Lower leg skin (tissue), 4 donors: ENCODE data around the gene KDM6B. TPM values are rescaled to one million over a fixed set of nuclear protein-coding genes. Genes with fewer than 3 reads are reported as not detected.
A peak's percentile ranks its signal among the peaks of the same experiment; 100 is the strongest.
"Not testable (repeated sequence)": the region's sequence is repeated elsewhere in the genome, so short reads cannot be mapped to it uniquely, and the experiment has no call there.

Experiments
- DNase-seq, 2 donors: peaks; one replicate each; pipeline ENCODE4 v3.0.0-alpha.2; 2019; ENCODE audit warnings: low spot score in 2 of 2
- H3K4me3 ChIP-seq: fragments of 200-600 bp; sonication (generic); 2 replicates; pipeline ENCODE4 v1.5.1; 2017; ENCODE audit warnings: mild to moderate bottlenecking, low read depth; ENCODE audit not compliant: poor library complexity, severe bottlenecking
- CTCF ChIP-seq, 3 donors: fragments of 450-650 bp; IDR thresholded peaks; one replicate each; pipeline ENCODE4 v1.5.1; 2016; ENCODE audit warnings: antibody characterized with exemption in 3 of 3, mild to moderate bottlenecking in 3 of 3, moderate library complexity in 2 of 3
- POLR2A ChIP-seq, 2 donors: fragments of 450-650 bp; IDR thresholded peaks; one replicate each; pipeline ENCODE4 v1.6.1; 2016 to 2017; ENCODE audit warnings: antibody characterized with exemption in 2 of 2, mild to moderate bottlenecking in 1 of 2, moderate library complexity in 1 of 2
- WGBS, 2 donors: methylation state at CpG; one replicate each; pipeline ENCODE4 v1.1.5; 2018; 5-methylcytosine and 5-hydroxymethylcytosine counted together
- intact Hi-C: fragments of 100-400 bp; cut with DNase I; formaldehyde crosslinking; loops from one replicate; pipeline ENCODE4 v1.15.0; 2023; ENCODE audit warnings: low total_unique reads
- total RNA-seq, 4 donors: library from RNA; depleted of rRNA; stranded (reverse); fragments of >200 nt; gene quantifications; one replicate each; pipeline ENCODE4 v1.1.0, GENCODE V29; 2016

Gene KDM6B
- total RNA-seq, 4 donors from 2014 or later, result 12.5 to 30.9 (median 18.0) TPM

GRCh38 chr17:7857713-7858521, 23.9 kb downstream of the KDM6B start, which contains the start of gene CYB5D1:
Gene CYB5D1 (plus strand): TSS chr17:7858003. CDS start chr17:7858135, 132 bp downstream.
- no peak for TF ChIP-seq CTCF (IDR thresholded peaks at IDR 0.05)
- TF ChIP-seq POLR2A (IDR thresholded peaks at IDR 0.05), result no peak
- intact Hi-C loops, result no loop called here
- 0 to 1% methylated on average over 44 to 48 of the region's 48 CpGs for WGBS, 2 donors
- H3K4me3 ChIP-seq, result peak within 1 kb of the TSS; percentile 27
- DNase-seq, result peak; percentile 94 to 98

- peak in 1 of 2 donors; percentile 89 for DNase-seq
- peak overlapping the region; percentile 6 for H3K4me3 ChIP-seq
- 10 to 13% methylated on average over 20 of the region's 20 CpGs for WGBS, 2 donors
- intact Hi-C loops, result no loop called here
- TF ChIP-seq CTCF (IDR thresholded peaks at IDR 0.05), result no peak
- no peak for TF ChIP-seq POLR2A (IDR thresholded peaks at IDR 0.05)
Observed at GRCh38 chr17:7858522-7858810, 24.4 kb downstream of the KDM6B start.

GRCh38 chr17:7859028-7859427, 25.0 kb downstream of the KDM6B start:
- no peak overlapping the region for H3K4me3 ChIP-seq
- intact Hi-C loops, result no loop called here
- TF ChIP-seq POLR2A (IDR thresholded peaks at IDR 0.05) (no peak), CTCF (IDR thresholded peaks at IDR 0.05) (no peak)
- WGBS, 2 donors, result 75 to 83% methylated on average over 8 of the region's 8 CpGs
- peak in 1 of 2 donors; percentile 48 for DNase-seq

GRCh38 chr17:7862692-7863437, 28.8 kb downstream of the KDM6B start:
- TF ChIP-seq CTCF (IDR thresholded peaks at IDR 0.05) (peak in 1 of 3 donors; percentile 67), POLR2A (IDR thresholded peaks at IDR 0.05) (no peak)
- DNase-seq, result peak in 1 of 2 donors; percentile 81
- intact Hi-C loops, result loop anchor here (5.0 kb wide), 2 partner anchors 34 to 49 kb away; no protein-coding TSS in a partner anchor
- no peak overlapping the region for H3K4me3 ChIP-seq
- WGBS, 2 donors, result 28 to 31% methylated on average over 3 of the region's 3 CpGs

GRCh38 chr17:7864384-7864783, 30.4 kb downstream of the KDM6B start:
- peak in 1 of 2 donors; percentile 26 for DNase-seq
- not testable (repeated sequence) for H3K4me3 ChIP-seq
- intact Hi-C loops, result loop anchor here (5.0 kb wide), 2 partner anchors 33 to 48 kb away; no protein-coding TSS in a partner anchor
- 60 to 64% methylated on average over 5 of the region's 5 CpGs for WGBS, 2 donors
